ENCODE measurements around the gene MAMDC2. TPM values are rescaled to one million over a fixed set of nuclear protein-coding genes. Genes with fewer than 3 reads are reported as not detected.

Gene MAMDC2
- total RNA-seq, 2 donors from 2014 or later = not detected

DNA sequence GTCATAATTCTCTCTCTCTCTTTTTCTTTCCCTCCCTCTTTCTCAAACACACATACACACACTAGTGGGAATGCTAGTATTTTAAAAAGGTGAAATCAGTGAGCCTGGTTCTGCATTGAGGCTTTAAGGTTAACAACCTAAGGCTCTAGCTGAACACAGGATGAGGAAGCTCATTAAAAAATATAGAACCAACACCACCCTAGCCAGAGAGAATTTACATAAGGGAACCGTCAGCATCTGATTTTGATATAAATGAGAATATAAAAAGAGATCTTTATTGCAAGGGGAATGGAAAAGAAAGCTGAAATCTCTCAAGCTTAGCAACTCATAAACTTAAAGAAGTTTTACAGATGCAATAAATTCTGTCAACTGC, 100.5 kb downstream of the MAMDC2 start:
- H3K4me1 Mint-ChIP-seq (ENCODE audit: low read depth) = no peaks in the 10 kb centered on the region
- no peak overlapping the region for H3K4me3 Mint-ChIP-seq
- no peaks in the 10 kb centered on the region for H3K9me3 Mint-ChIP-seq
- no peaks in the 10 kb centered on the region for H3K36me3 Mint-ChIP-seq (ENCODE audit: insufficient read depth in 2 of 2)
- H3K27me3 Mint-ChIP-seq (ENCODE audit: low read depth) = peaks cover 26% of the 10 kb centered on the region
- DNase-seq (no peak), ATAC-seq (replicated peaks in 1 of 2) (no peak)
- H3K27ac Mint-ChIP-seq = no peak overlapping the region

DNA sequence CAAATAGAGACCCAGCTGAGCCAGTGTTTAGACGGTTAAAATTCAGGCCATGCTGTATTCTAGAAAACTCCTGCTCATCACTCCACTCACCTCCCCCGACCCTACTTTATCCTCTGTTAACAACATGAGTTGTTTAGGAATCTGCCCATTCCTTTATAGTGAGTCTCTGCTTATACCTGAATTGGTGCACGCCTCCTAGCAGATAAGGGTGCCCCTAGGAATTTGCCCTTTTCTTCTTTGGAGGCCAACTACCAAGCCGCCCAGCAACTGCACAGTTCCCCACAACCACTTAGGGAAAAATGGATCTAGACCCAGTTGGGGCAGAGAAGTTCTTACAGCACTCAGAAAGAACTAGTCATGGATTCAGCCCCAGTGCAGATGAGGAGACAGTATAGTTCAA, 102.3 kb downstream of the MAMDC2 start:
- Mint-ChIP-seq H3K4me1 (ENCODE audit: low read depth) (no peaks in the 10 kb centered on the region), H3K36me3 (ENCODE audit: insufficient read depth in 2 of 2) (no peaks in the 10 kb centered on the region), H3K4me3 (no peak overlapping the region), H3K27ac (no peak overlapping the region), H3K27me3 (ENCODE audit: low read depth) (peaks cover 17% of the 10 kb centered on the region), H3K9me3 (no peaks in the 10 kb centered on the region)
- ATAC-seq (replicated peaks in 1 of 2) (no peak), DNase-seq (no peak)

GRCh38 chr9:70147196-70147595, 103.5 kb downstream of the MAMDC2 start:
- H3K27ac Mint-ChIP-seq = no peak overlapping the region
- H3K27me3 Mint-ChIP-seq (ENCODE audit: low read depth) = peaks cover 7% of the 10 kb centered on the region
- no peak overlapping the region for H3K4me3 Mint-ChIP-seq
- no peaks in the 10 kb centered on the region for H3K9me3 Mint-ChIP-seq
- H3K36me3 Mint-ChIP-seq (ENCODE audit: insufficient read depth in 2 of 2) = no peaks in the 10 kb centered on the region
- DNase-seq (no peak), ATAC-seq (replicated peaks in 1 of 2) (no peak)
- no peaks in the 10 kb centered on the region for H3K4me1 Mint-ChIP-seq (ENCODE audit: low read depth)

- Mint-ChIP-seq H3K27ac (no peak overlapping the region), H3K9me3 (no peaks in the 10 kb centered on the region), H3K4me3 (no peak overlapping the region), H3K36me3 (ENCODE audit: insufficient read depth in 2 of 2) (no peaks in the 10 kb centered on the region), H3K4me1 (ENCODE audit: low read depth) (no peaks in the 10 kb centered on the region), H3K27me3 (ENCODE audit: low read depth) (peaks cover 7% of the 10 kb centered on the region)
- no peak for DNase-seq
- no peak for ATAC-seq (replicated peaks in 1 of 2)
Observed at GRCh38 chr9:70147651-70148050, 104.0 kb downstream of the MAMDC2 start.

DNA sequence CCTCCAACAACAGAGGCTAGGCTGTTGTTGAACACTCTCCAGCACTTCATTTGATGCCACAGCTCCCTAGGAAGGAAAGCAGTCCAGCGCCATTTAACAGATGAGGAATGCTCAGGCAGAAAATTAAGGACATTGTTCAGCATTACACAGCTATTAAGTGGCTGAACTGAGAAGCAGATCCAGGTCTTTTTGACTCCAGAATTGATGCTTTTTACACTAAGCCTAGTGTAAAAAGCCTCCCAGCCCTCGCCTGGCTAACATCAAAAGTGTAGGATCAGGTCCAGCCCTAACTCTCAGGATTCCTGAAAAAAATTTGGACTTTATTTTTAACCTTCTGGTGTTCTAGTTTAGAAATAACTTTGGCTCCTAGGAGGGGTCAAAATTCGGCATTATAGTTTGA, 108.7 kb downstream of the MAMDC2 start:
- Mint-ChIP-seq H3K36me3 (ENCODE audit: insufficient read depth in 2 of 2) (no peaks in the 10 kb centered on the region), H3K9me3 (no peaks in the 10 kb centered on the region), H3K4me1 (ENCODE audit: low read depth) (no peaks in the 10 kb centered on the region), H3K4me3 (no peak overlapping the region), H3K27ac (no peak overlapping the region), H3K27me3 (ENCODE audit: low read depth) (peaks cover 16% of the 10 kb centered on the region)
- ATAC-seq (replicated peaks in 1 of 2) (no peak), DNase-seq (no peak)

- Mint-ChIP-seq H3K27ac (no peak overlapping the region), H3K9me3 (no peaks in the 10 kb centered on the region), H3K36me3 (ENCODE audit: insufficient read depth in 2 of 2) (no peaks in the 10 kb centered on the region), H3K4me3 (no peak overlapping the region), H3K27me3 (ENCODE audit: low read depth) (peaks cover 16% of the 10 kb centered on the region), H3K4me1 (ENCODE audit: low read depth) (no peaks in the 10 kb centered on the region)
- DNase-seq (no peak), ATAC-seq (replicated peaks in 1 of 2) (no peak)
Observed at GRCh38 chr9:70156729-70157128, 113.1 kb downstream of the MAMDC2 start.

DNA sequence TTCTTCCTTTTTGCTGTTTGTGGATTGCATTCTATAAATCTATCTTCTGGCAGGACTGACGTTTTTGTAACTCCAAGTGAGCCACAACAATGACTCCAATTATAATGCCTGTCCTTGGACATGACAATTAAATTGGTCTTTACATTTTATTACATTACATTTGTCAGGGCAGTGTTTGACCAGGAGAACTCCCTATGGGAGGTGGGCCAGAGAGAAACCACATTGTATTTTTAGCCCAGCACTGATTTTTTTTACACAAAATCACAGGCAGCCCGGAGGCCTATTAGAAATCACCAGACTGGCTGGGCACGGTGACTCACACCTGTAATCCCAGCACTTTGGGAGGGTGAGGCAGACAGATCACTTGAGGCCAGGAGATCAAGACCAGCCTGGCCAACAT, 116.0 kb downstream of the MAMDC2 start:
- no peaks in the 10 kb centered on the region for H3K4me1 Mint-ChIP-seq (ENCODE audit: low read depth)
- ATAC-seq (replicated peaks in 1 of 2) (no peak), DNase-seq (no peak)
- no peak overlapping the region for H3K4me3 Mint-ChIP-seq
- no peaks in the 10 kb centered on the region for H3K36me3 Mint-ChIP-seq (ENCODE audit: insufficient read depth in 2 of 2)
- peaks cover 16% of the 10 kb centered on the region for H3K27me3 Mint-ChIP-seq (ENCODE audit: low read depth)
- no peak overlapping the region for H3K27ac Mint-ChIP-seq
- no peaks in the 10 kb centered on the region for H3K9me3 Mint-ChIP-seq

DNA sequence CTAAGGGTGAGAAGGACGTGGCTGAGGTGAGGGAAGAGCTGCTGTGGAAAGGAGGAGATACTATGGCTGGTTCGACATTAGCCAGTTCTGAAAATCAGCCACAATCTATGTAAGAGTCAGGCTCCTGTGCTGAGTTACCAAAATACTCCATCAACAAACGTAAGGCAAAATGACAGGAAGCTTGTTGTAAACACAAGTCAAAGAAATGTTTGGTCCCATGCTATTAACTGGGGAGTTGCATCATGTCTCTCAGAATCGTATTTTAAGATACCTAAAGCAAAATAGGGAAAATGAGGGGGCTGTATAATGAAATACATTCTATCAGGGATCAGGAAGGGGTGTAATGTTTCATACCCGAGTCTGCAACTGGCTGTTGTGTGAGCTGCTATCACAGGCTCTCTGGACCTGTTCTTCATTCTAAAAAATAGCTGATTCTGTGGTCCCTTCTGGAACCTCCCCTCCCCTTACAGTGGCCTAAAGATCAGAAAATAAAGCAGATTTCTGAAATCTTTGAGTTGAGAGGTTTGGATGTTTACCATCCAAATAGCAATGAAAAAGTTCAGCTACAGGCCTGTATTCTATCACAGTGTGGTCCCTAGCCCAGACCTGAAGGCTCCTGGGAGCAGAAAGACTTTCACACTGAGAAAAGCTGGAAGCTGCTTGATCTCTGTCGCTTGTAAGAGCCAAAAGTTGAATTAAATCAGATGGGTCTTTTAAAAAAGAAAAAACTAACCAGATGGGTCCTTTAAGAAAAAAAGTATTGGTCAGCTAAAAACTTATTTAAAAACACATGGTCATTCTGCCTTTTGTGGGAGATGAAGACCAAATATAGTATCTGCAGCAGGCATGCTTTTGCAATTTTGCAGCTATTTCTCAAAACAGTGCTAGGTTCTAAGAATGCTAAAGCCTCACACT, 117.3 kb downstream of the MAMDC2 start:
- H3K27me3 Mint-ChIP-seq (ENCODE audit: low read depth) = peaks cover 3% of the 10 kb centered on the region
- DNase-seq = no peak
- no peak overlapping the region for H3K4me3 Mint-ChIP-seq
- no peak overlapping the region for H3K27ac Mint-ChIP-seq
- ATAC-seq (replicated peaks in 1 of 2) = no peak
- H3K36me3 Mint-ChIP-seq (ENCODE audit: insufficient read depth in 2 of 2) = no peaks in the 10 kb centered on the region
- no peaks in the 10 kb centered on the region for H3K4me1 Mint-ChIP-seq (ENCODE audit: low read depth)
- H3K9me3 Mint-ChIP-seq = no peaks in the 10 kb centered on the region

DNA sequence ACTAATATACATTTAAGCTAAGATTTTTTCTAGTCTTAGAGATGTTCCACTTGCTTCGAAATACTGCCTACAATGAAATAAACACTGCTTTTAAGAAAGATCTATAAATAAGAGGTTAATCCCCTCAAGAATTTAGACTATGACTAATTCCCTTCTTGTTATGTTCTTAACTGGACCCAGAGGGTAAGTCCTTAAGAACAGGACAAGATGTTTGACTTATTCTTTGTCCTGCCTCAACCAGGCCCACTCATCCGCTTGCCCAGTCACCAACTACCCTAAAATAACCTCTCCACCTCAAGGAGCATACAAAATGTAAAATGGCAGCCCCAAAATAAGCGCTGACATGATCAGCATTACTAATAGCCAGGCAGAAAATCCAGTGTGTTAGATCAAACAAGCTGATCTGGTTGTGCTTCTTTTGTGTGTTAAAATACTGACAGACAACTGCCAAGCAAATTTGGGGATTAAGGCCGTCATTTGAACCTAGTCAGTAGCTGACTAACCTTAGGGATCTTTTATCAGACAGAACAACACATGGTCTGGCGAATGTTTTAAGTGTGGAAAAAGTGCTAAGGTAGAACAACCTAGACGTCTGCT, 121.5 kb downstream of the MAMDC2 start:
- Mint-ChIP-seq H3K9me3 (no peaks in the 10 kb centered on the region), H3K4me1 (ENCODE audit: low read depth) (no peaks in the 10 kb centered on the region), H3K27ac (no peak overlapping the region), H3K27me3 (ENCODE audit: low read depth) (no peaks in the 10 kb centered on the region), H3K36me3 (ENCODE audit: insufficient read depth in 2 of 2) (no peaks in the 10 kb centered on the region), H3K4me3 (no peak overlapping the region)
- no peak for DNase-seq
- no peak for ATAC-seq (replicated peaks in 1 of 2)

DNA sequence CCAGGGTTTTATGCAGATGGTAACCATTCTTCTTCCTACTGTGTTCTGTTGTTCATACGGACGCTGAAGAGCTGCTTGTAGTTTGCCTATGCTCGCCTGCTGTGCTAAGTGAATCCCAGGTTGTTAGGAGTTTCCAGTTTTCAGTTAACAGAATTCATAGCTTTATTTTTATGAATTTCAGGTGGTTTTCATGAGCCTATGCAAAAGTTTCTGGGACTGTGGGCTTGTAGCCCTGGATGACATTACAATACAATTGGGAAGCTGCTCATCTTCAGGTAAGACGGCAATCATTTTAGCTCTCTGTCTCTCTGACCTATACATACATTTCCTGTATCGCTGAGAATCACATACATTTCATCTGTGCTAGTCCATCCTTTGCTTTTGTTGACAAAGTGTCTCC, 124.9 kb downstream of the MAMDC2 start:
- no peak for ATAC-seq (replicated peaks in 1 of 2)
- H3K27ac Mint-ChIP-seq = no peak overlapping the region
- H3K27me3 Mint-ChIP-seq (ENCODE audit: low read depth) = no peaks in the 10 kb centered on the region

DNA sequence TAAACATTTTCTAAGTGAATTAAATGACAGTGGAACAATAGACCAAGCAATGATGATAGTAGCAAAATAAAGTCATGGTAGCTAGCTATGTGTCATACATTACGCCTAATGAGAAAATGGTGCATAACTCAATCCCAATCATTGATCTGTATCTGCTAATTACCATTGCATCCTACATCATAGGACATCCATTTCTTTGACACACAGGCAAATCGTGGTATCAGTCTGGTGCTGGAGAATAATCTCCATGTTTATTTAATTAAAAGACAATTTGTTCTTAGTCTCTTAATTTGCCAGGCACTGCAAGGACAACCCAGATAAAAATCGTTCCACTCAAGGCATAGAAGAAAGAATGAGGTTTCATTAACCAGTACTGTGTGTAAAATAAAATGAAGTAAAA, 125.6 kb downstream of the MAMDC2 start:
- H3K4me3 Mint-ChIP-seq = no peak overlapping the region
- DNase-seq = no peak
- no peaks in the 10 kb centered on the region for H3K4me1 Mint-ChIP-seq (ENCODE audit: low read depth)
- H3K27me3 Mint-ChIP-seq (ENCODE audit: low read depth) = no peaks in the 10 kb centered on the region
- H3K36me3 Mint-ChIP-seq (ENCODE audit: insufficient read depth in 2 of 2) = no peaks in the 10 kb centered on the region
- ATAC-seq (replicated peaks in 1 of 2) = no peak
- H3K27ac Mint-ChIP-seq = no peak overlapping the region
- no peaks in the 10 kb centered on the region for H3K9me3 Mint-ChIP-seq

More for the DNA sequence above, 124.9 kb downstream of the MAMDC2 start:
- H3K36me3 Mint-ChIP-seq (ENCODE audit: insufficient read depth in 2 of 2) = no peaks in the 10 kb centered on the region
- H3K9me3 Mint-ChIP-seq = no peaks in the 10 kb centered on the region
- H3K4me3 Mint-ChIP-seq = no peak overlapping the region
- no peak for DNase-seq
- H3K4me1 Mint-ChIP-seq (ENCODE audit: low read depth) = no peaks in the 10 kb centered on the region

- no peak overlapping the region for H3K4me3 Mint-ChIP-seq
- no peaks in the 10 kb centered on the region for H3K27me3 Mint-ChIP-seq (ENCODE audit: low read depth)
- H3K4me1 Mint-ChIP-seq (ENCODE audit: low read depth) = no peaks in the 10 kb centered on the region
- no peak for ATAC-seq (replicated peaks in 1 of 2)
- H3K9me3 Mint-ChIP-seq = no peaks in the 10 kb centered on the region
- H3K36me3 Mint-ChIP-seq (ENCODE audit: insufficient read depth in 2 of 2) = no peaks in the 10 kb centered on the region
- DNase-seq = no peak
- H3K27ac Mint-ChIP-seq = no peak overlapping the region
Observed at GRCh38 chr9:70170151-70170790, 126.6 kb downstream of the MAMDC2 start.

- H3K4me3 Mint-ChIP-seq = no peak overlapping the region
- H3K36me3 Mint-ChIP-seq (ENCODE audit: insufficient read depth in 2 of 2) = no peaks in the 10 kb centered on the region
- DNase-seq (no peak), ATAC-seq (replicated peaks in 1 of 2) (no peak)
- no peaks in the 10 kb centered on the region for H3K4me1 Mint-ChIP-seq (ENCODE audit: low read depth)
- no peak overlapping the region for H3K27ac Mint-ChIP-seq
- no peaks in the 10 kb centered on the region for H3K9me3 Mint-ChIP-seq
- H3K27me3 Mint-ChIP-seq (ENCODE audit: low read depth) = no peaks in the 10 kb centered on the region
Observed at GRCh38 chr9:70172532-70172931, 128.9 kb downstream of the MAMDC2 start.
